HG02970 (cell line): ENCODE measurements around the gene UAP1L1.

ENCODE experiments used
- ATAC-seq: cut with Tn5 transposase; IDR thresholded peaks from one replicate; pipeline ENCODE4 v1.9.1; 2021; ENCODE audit warnings: mild to moderate bottlenecking, moderate library complexity, moderate number of reproducible peaks; ENCODE audit not compliant: unreplicated experiment, low FRiP score

The UAP1L1 gene

DNA sequence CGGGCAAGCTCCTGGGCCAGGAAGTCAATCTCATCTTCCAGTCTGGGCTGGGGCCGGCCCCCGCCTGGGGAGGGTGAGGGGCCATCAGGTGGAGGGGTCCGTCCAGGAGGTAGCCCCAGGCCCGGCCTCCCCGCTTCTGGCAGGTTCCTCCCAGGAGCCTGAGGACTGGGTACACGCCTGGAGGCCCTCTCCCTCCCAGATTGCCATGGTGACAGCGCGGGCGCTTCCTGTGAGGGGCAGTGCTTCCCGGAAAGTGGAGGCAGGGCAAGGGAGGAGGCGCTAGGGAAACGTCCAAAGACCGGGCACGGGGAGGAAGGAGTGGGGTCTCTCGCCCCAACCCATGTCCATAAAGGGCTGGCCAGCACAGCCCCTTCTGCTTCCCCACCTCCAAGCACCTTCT is 36.2 kb upstream of the UAP1L1 start:
- no peak for ATAC-seq

DNA sequence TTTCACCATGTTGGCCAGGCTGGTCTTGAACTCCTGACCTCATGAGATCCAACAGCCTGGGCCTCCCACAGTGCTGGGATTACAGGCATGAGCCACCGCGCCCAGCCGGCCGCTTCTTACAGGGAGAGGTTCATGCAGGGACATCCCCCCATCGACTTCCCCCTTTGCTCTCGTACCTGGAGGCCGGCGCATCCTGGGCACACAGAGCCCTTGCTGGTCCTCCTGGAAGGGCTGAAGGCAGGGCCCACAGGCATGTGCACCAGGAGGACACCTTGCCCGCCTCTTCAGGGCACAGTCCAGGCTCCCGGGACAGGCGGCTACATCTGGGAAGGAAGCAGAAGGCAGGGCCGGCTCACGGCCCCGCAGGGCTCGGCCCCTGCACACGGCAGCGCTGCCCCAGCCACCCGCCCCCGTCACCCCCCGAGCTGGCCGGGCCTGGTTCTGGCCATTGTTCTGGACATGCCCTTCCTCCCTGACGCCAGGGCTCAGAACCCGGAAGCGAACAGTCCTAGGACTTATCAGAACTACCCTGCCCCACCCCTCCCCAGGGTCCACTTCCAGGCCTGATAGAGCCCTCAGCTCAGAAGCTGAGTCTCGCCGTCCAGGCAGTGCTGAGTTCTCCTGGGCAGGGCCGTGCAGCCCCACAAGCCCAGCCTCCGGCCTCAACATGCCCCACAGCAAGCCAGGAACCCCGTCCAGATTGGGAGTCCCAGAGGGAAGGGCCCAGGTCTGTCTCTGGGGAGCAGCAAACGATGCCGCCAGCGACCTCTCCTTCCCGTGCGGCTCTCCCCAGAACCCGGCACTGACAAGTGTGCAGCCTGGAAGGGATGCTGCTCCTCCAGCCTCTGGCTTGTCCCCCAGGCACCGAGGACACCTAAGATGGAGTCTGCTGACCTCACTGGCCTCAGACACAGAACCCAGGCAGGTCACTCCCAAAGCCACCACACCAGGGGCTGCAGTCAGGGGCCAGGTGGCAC is 34.3 kb upstream of the UAP1L1 start:
- no peak for ATAC-seq

DNA sequence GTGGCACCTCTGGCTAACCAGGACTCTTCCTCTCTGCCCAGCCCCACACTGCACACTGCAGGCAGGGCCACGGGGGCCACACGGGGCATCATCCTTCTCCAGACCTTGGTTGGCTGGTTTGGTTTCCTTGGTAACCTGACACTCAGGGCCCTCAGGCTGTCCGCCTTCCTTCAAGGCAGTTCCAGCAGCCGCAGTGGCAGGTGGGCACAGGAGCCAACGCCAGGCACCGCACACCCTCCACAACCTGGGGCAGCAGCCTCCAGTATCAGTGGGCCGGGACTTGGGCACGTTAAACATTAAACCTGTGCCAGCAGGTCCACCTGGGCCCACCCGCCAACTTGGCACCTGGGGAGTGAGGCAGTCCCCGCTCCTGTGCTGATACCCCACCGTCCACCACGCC is 33.3 kb upstream of the UAP1L1 start:
- ATAC-seq: no peak

DNA sequence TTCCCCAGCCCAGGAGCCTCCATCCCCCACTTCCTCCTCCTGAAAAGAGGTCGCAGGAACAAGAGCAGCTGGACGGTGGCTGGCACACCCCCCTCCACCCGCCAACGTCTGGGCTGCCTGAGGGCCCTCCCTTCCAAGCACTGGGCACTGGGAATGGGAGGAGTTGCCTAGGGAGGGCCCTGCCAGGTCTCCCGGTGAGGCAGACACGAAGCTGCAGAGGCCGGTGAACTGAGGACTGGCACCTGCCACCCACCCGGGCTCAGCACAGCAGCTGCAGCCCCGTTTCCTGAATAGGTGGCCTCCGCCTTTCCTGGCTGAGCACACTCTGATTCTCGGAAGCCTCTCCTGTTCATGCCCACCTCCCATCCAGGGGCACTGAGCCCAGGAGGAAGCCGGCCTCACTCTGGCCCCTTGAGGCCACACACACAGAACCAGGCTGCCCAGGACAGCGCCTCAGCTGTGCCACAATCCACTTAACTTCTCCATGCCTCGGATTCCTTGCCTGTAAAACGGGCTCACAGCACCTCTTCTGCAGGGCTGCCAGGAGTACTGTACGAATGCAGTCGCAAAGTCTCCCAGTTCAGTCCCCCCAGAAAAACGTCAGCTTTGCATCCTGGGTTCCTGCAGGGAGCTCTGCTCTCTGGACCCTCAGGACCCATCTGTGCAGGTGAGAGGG is 32.7 kb upstream of the UAP1L1 start:
- ATAC-seq: no peak

DNA sequence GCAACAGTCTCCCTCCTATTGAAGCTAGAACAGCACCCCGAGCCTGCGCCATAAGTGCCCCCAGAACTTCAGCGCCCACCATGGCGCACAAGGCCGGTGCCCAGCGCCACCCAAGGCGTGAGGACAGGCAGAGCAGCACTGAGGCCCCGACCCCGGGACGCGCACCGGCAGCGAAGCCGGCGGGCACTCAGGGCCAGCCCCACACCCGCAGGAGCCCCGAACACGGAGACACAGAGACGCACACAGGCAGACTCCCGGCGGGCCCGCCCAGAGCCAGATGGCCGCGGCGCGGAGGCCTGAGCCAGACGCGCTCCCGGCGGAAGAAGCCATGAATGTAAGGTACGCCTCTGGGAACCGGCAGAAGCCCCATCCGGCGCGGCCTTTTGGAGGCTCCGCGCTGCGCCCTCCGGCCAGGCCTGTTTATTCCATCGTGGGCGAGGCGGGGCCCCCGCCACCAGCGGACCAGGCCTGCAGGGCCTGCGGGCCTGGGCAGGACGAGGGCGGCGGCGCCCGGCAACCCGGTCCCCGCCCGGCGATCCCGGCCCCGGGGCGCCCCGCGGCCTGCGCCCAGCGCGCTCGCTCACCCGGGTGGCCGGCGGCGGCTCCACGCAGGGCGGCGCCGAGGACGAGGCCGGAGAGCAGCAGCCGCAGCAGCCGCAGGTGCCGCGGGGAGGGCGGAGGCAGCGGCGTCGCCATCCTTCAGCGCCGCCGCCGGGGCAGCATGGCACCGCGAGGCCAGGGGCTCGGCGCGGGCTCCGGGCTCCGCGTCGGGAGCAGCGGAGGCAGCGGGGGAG is 31.8 kb upstream of the UAP1L1 start:
- no peak for ATAC-seq

DNA sequence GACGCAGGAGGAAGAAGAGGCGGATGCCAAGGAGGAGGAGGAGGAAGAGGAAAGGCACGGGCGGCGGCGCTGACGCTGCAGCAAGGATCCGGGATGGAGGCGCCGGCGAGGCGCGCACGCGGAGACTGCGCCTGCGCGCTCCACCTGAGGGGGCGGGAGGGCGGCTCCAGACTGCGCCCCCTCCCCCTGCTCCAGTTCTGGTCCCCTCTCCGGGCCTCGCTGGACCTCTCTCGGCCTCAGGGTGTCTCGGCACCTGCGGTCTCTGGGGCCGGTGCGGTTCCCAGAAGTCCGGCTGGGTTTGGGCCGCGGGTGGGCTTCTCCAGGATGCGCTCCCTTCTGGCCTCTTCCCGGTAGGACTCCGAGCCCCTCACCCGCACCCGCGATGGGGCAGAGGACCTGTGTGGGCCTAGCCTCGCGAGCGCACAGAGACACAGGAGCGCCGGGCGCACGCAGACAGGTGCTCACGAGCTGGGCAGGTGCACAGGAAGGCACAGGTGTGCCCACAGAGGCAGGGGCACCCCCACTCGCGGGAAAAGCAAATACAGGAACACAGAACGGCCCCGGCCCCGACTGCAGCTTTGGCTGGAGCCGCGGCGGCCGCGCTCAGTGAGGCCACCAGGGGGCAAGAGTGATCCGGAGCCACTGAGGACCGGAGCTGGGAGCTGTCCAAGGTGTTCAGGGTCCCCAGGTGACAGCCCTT is 31.1 kb upstream of the UAP1L1 start, which contains the start of gene NPDC1:
NPDC1 (minus strand) TSS at position 90 of the 700 bp plus-strand sequence. CDS start 188 bp downstream, outside the sequence.
- no peak for ATAC-seq

DNA sequence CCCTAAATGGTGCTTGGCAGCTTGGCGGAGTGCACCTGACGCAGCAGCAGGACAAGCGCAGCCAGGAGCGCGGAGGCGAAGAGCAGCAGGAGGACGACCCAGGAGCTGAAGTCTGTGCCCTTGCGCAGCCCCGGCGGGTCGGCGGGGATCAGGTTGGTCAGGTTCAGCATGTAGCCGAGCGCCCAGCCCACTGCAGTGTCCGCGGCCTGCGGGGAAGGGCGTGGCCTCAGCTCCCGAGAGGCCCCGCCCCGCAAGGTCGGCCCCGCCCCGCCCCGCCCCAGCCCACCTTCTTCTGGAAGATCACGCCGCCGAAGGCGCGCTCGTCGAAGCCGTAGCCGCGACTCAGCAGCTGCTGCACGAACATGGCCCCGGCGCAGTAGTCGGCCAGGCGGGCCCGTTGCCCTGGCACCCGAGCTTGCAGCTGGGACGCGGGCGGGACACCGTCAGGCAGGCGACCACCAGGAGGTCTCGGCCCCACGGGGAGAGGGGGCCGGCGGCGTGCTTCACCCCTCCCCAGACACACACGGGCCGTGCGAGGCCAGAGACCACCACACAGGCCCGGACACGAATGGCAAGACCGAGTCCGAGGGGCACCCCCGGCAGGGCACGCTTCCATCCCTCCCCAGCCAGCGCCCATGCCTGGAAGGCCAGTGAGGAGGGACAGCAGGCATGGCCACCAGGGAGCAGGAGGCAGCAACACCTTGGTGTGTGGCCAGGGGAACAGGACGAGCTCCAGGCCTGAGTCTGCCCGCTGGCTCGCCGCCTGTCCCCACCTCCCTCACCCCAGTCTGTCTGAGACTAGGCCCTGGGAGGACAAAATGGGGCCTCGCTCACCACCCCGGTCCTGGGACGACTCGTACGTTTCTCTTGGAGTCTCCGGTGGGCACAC is 28.4 kb upstream of the UAP1L1 start:
- no peak for ATAC-seq

DNA sequence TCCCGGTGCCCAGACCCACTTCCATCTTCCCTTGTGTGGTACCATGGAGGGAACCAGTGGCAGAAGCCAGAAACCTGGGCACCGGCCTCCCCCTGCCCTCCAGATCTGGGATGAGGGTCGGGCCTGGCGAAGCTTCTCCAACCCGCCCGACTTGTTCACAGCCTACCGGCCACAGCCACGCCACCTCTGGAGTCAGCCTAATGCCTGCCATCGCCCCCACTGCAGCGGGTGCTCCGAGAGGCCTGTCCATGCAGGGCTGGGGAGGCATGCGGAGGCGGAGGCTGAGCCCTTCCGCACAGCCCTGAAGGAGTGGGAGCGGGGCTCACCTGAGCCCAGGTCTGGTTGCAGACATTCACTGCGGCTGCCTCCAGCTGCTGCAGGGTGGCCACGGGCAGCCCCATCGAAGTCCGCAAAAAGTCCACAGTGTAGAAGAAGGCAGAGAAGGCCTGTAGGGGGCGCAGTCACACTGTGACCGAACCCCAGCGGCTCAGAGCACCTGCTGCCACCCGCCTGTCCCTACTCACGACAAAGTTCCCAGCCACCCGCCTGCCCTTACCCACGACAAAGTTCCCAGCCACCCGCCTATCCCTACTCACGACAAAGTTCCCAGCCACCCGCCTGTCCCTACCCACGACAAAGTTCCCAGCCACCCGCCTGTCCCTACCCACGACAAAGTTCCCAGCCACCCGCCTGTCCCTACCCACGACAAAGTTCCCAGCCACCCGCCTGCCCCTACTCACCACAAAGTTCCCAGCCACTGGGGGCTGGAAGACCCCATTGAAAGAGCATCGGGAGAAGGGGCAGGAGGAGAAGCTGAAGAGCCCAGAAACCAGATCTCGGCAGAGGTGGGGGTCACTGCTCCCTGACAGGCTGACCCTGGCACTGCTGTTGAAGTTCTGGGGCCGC is 27.5 kb upstream of the UAP1L1 start:
- no peak for ATAC-seq

DNA sequence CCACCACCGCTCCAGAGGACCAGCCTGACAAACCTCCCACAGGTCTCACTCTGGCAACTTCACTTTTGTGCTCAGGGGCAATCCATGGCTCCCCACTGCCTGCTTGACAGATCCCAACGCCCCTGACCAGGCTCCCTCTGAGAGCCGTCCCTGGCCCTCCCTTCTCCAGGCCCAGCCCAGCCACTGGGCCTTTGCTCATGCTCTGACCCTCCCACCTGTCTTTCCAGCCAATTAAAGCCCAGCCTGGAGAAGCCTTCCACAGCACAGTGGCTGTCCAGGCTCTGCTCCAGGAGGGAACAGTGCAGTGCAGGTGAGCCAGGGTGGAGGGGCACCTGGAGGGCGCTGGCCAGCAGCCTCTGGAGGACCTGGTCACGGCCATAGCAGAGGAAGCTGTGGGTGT is 26.7 kb upstream of the UAP1L1 start:
- no peak for ATAC-seq

DNA sequence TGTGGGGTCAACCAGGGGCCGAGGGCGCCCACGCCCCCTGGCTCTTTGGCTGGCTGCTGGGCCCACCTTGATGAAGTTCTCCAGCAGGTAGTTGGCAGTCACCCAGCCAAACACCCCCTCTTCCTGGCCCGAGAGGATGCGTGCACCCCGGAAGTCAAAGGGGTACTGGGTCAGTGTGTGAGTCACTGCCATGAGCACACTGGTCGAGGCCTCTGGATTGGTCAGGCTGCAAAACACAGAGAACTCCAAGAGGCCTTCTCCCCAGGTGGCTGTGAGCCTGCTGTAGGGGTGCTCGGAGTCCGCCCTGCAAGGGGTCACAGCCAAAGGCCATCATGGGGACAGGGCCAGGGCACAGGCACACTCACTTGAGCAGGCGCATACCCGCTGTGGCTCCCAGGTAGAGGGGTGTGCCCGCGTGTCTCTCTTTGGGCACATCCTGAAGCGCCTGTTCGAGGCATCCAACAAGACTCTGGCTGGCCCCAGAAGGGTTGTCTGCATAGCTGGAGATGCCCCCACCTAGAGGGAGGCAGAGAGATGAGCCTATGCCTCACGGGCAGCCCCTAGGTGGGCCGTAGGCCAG is 26.1 kb upstream of the UAP1L1 start:
- ATAC-seq: no peak

DNA sequence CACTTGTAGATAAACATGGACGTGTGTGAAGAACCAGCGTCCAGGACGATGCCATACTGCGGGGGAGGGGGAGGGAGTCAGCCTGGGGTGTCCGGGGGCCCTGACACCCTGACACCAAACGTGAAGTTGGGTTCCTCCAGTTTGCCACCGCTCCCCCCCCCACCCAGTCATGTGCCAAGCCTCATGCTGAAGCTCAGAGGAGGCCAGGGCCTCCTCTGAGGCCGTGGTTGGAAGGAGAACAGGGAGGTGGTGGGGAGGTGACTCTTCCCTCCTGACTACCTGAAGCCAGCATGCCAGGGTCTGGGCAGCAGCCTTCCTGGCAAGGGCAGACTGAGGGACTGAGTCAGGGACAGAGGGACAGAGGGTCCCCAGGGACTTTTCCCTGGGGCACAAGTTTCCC is 25.0 kb upstream of the UAP1L1 start:
- ATAC-seq: no peak

DNA sequence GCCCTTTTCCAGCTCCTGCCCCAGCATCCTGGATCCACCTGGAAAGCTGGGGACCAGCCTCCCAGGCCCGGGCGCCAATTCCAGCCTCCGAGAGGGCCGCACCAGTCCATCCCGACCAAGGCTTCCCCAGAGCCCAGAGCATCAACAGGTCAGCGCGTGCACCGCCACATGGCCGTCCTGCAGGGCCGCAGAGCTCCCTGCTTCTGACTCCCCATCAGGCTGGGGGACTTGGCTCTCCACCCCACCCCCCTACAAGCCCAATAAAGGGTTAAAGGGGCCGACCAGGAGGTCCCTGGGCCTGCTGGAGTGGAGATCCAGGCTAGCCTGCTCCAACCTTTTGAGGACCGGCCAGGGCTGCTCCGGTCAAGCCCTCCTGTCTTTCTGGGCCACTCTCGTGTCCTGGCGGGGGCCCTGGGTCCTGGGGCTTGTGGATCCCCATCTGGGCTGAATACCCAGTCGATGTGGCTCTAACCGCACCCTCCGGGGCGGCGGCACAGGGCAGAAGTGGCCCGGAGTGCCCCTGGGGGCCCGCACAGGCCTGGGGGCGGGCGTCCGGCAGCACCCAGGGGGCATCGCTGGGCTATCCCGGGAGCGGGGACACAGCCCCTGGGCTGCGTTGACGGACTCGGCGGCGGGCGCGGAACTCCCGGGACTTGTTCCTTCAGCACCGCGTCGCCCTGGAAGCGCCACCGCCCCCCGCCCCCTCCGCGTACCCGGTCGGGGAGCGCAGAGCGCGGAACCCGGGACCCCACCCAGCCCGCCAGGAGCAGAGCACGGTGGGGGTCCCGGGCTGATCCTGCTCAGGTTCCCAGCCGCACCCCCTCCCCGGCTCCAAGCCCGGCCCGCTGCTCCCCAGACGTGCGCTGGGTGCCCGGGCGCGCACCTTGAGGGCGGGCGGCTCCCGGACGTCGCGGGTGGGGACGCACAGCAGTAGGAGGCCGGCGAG is 24.0 kb upstream of the UAP1L1 start:
- no peak for ATAC-seq

DNA sequence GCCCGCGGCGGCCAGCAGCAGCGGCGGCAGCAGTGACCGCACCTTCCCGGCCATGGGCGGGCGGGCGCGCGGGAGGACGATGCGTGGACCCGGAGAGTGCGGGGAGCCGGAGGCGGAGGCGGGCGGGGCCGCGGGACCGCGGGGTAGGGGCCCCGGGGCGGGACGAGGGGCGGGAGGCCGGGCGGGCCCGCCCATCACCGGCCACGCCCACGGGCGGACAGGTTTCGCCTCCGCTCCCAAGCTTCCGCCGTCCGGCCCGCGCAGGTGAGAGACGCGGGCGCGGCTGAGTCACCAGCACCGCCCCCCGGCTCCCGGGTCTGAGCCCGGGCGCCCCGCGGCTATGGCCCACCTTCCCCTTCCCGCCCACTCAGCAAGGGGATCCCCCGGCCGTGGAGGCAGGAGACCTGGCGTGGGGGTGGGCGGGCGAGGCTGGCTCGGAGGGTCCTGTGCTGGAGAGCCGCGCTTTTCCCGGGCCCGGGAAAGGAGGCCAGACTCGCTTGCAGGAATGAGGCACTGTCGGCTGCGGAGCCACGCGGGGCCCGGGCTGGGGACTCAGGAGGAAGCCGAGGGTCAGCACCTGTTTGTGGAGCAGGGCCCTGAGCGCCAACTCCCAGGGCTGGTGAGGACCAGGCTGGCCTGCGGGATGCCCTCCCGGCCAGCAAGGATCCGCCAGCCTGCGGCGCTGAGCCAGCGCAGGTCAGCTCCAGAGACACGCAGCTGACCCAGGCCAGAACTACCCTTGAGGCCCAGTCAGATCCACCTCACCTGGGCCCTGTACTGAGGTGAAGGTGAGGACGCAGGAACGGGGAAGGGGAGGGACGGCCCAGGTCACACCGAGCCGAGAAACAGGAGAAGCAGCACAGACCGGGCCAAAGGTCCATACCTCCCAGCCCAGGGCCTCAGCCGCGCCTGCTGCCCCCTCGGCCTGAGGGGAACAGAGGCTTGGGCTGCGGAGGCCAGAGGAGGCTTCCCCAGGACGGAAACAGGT is 23.1 kb upstream of the UAP1L1 start, which contains the start of gene ENTPD2:
ENTPD2 (minus strand) TSS at position 118 of the 988 bp plus-strand sequence; CDS start at position 54, 64 bp downstream.
- ATAC-seq: no peak

DNA sequence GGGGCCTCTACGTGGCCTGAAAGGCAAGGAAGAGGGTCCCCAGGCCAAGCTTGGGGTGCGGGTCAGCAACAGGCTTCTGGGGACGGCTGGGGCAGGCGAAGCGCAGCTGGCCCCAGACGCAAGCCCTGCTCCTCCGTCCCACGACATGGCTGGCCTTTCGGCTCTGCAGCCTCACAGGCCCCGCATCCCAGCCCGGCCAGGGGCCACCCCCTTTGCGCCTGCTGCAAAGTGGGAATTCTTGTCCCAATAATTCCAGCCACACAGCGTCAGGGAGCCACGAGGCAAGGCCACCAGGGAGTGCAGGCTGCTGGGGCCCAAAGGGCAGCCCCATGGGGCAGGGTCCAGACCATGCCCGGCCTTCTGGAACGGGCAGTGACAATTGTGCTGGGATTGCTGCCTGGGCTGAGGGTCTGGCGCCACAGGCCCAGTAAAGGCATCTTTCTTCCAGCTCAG is 22.4 kb upstream of the UAP1L1 start:
- no peak for ATAC-seq
